Caco-2 (cell line): ENCODE data around the gene NRIP2. TPM values are rescaled to one million over a fixed set of nuclear protein-coding genes. Genes with fewer than 3 reads are reported as not detected.
A peak's percentile ranks its signal among the peaks of the same experiment; 100 is the strongest.
"Not testable (repeated sequence)": the region's sequence is repeated elsewhere in the genome, so short reads cannot be mapped to it uniquely, and the experiment has no call there.

Experiments used
- BruUV-seq: library from RNA; stranded (reverse); fragments of 400-500 nt; replicated peaks from 2 replicates; lab custom pipeline; 2021; lab: Mats Ljungman, UMichigan
- CTCF ChIA-PET: fragments of 300-600 bp; sonication (Branson Sonifier 250); formaldehyde crosslinking; loops from one replicate; lab custom pipeline; 2022; ENCODE audit warnings: antibody characterized with exemption; lab: Charles Lee
- POLR2A ChIA-PET: fragments of 300-600 bp; sonication (Branson Sonifier 250); formaldehyde crosslinking; loops from one replicate; lab custom pipeline; 2022; ENCODE audit warnings: antibody characterized with exemption; lab: Charles Lee
- DNase-seq, 2 experiments: peaks; one replicate each; pipeline versions ENCODE4 v3.0.0 to v3.0.0-alpha.2; 2020 to 2022
- H3K27me3 ChIP-seq: replicated peaks from 2 replicates; pipeline ENCODE4 v1.6.0; 2011; ENCODE audit warnings: low read length; ENCODE audit not compliant: control insufficient read depth, insufficient read depth
- H3K36me3 ChIP-seq: 2 replicates; pipeline ENCODE4 v1.5.1; 2011; ENCODE audit warnings: low read length; ENCODE audit not compliant: control insufficient read depth, insufficient read depth
- H3K4me1 ChIP-seq: fragments of 250-450 bp; sonication (Bioruptor Pico); 2 replicates; pipeline ENCODE4 v1.5.1; 2020; ENCODE audit warnings: mild to moderate bottlenecking
- H3K4me3 ChIP-seq: 2 replicates; pipeline ENCODE4 v1.5.1; 2011; ENCODE audit warnings: low read depth, mild to moderate bottlenecking, control low read depth, low read length
- H3K9me3 ChIP-seq: fragments of 250-450 bp; sonication (Bioruptor Pico); 2 replicates; pipeline ENCODE4 v1.5.1; 2020; ENCODE audit warnings: mild to moderate bottlenecking, moderate library complexity
- H3K27ac Mint-ChIP-seq: one replicate; pipeline ENCODE4 v1.8.0; 2022; ENCODE audit warnings: mixed read lengths; ENCODE audit not compliant: unreplicated experiment
- H3K27me3 Mint-ChIP-seq: one replicate; pipeline ENCODE4 v1.8.0; 2022; ENCODE audit warnings: mixed read lengths; ENCODE audit not compliant: insufficient read depth, unreplicated experiment
- H3K36me3 Mint-ChIP-seq: one replicate; pipeline ENCODE4 v1.8.0; 2022; ENCODE audit warnings: mild to moderate bottlenecking, mixed read lengths; ENCODE audit not compliant: insufficient read depth, unreplicated experiment
- H3K4me1 Mint-ChIP-seq: one replicate; pipeline ENCODE4 v1.8.0; 2022; ENCODE audit warnings: low read depth, mixed read lengths; ENCODE audit not compliant: unreplicated experiment
- H3K4me3 Mint-ChIP-seq: one replicate; pipeline ENCODE4 v1.8.0; 2022; ENCODE audit warnings: mild to moderate bottlenecking, moderate library complexity, mixed read lengths; ENCODE audit not compliant: unreplicated experiment
- H3K9me3 Mint-ChIP-seq: one replicate; pipeline ENCODE4 v1.8.0; 2022; ENCODE audit warnings: mixed read lengths; ENCODE audit not compliant: unreplicated experiment
- intact Hi-C: fragments of 100-400 bp; cut with micrococcal nuclease; formaldehyde crosslinking; loops from one replicate; pipeline ENCODE4 v1.10.0; 2022; ENCODE audit not compliant: unreplicated experiment
- total RNA-seq: library from RNA; stranded (reverse); gene quantifications from 2 replicates; pipeline ENCODE4 v1.2.3, GENCODE V29; 2022
- TF ChIP-seq, protein P1 (sequence below), 2 experiments: fragments of 200-600 bp in 1 of 2; IDR thresholded peaks; 1 replicate in 1 of 2; 2 replicates in 1 of 2; pipeline versions ENCODE4 v1.5.1 to v1.8.0; 2011 to 2022; ENCODE audit warnings: antibody characterized with exemption in 1 of 2, control low read depth in 1 of 2, inconsistent platforms in 1 of 2, low read depth in 1 of 2, low read length in 1 of 2, mild to moderate bottlenecking in 1 of 2, moderate library complexity in 1 of 2; ENCODE audit not compliant: insufficient read depth in 1 of 2, severe bottlenecking in 1 of 2, unreplicated experiment in 1 of 2

Gene NRIP2
- total RNA-seq, 1 experiment from 2014 or later, result not detected

- peak; percentile 60 to 61 for DNase-seq
- POLR2A ChIA-PET, result interaction anchor here (0.6 to 1.5 kb wide), 7 partner anchors 9 to 31 kb away, joined by 3 to 22 read pairs (median 5); partner anchors contain the start of gene TULP3
- H3K9me3 ChIP-seq, result no peaks in the 10 kb centered on the region
- no peaks in the 10 kb centered on the region for H3K27me3 ChIP-seq
- CTCF ChIA-PET, result interaction anchor here (0.6 to 1.8 kb wide), 12 partner anchors 9 to 516 kb away, joined by 3 to 14 read pairs (median 3); no protein-coding TSS in a partner anchor
- no TSS peak for BruUV-seq
- H3K9me3 Mint-ChIP-seq, result no peaks in the 10 kb centered on the region
- peaks cover 28% of the 10 kb centered on the region for H3K4me1 ChIP-seq
- TF ChIP-seq, protein P1, sequence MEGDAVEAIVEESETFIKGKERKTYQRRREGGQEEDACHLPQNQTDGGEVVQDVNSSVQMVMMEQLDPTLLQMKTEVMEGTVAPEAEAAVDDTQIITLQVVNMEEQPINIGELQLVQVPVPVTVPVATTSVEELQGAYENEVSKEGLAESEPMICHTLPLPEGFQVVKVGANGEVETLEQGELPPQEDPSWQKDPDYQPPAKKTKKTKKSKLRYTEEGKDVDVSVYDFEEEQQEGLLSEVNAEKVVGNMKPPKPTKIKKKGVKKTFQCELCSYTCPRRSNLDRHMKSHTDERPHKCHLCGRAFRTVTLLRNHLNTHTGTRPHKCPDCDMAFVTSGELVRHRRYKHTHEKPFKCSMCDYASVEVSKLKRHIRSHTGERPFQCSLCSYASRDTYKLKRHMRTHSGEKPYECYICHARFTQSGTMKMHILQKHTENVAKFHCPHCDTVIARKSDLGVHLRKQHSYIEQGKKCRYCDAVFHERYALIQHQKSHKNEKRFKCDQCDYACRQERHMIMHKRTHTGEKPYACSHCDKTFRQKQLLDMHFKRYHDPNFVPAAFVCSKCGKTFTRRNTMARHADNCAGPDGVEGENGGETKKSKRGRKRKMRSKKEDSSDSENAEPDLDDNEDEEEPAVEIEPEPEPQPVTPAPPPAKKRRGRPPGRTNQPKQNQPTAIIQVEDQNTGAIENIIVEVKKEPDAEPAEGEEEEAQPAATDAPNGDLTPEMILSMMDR (IDR thresholded peaks at IDR 0.05; ENCODE audit: insufficient read depth in 1 of 2, low read depth in 1 of 2, low read length in 1 of 2, severe bottlenecking in 1 of 2, unreplicated experiment in 1 of 2), result no peak
- intact Hi-C loops, result loop anchor here (1.0 to 2.0 kb wide), 4 partner anchors 9 to 64 kb away; partner anchors contain the start of genes ITFG2 and TULP3
- H3K36me3 Mint-ChIP-seq, result peaks cover 69% of the 10 kb centered on the region
- peak overlapping the region; percentile 75 for H3K4me3 Mint-ChIP-seq
- H3K4me3 ChIP-seq, result peak overlapping the region; percentile 96
- peak overlapping the region; percentile 99 for H3K27ac Mint-ChIP-seq
- no peaks in the 10 kb centered on the region for H3K27me3 Mint-ChIP-seq
- H3K4me1 Mint-ChIP-seq, result peaks cover 31% of the 10 kb centered on the region
- H3K36me3 ChIP-seq, result peaks cover 3% of the 10 kb centered on the region; the same call in 1 of the 2 replicates
These were observed 41.7 kb upstream of the NRIP2 start for GRCh38 chr12:2876431-2877046.

DNA sequence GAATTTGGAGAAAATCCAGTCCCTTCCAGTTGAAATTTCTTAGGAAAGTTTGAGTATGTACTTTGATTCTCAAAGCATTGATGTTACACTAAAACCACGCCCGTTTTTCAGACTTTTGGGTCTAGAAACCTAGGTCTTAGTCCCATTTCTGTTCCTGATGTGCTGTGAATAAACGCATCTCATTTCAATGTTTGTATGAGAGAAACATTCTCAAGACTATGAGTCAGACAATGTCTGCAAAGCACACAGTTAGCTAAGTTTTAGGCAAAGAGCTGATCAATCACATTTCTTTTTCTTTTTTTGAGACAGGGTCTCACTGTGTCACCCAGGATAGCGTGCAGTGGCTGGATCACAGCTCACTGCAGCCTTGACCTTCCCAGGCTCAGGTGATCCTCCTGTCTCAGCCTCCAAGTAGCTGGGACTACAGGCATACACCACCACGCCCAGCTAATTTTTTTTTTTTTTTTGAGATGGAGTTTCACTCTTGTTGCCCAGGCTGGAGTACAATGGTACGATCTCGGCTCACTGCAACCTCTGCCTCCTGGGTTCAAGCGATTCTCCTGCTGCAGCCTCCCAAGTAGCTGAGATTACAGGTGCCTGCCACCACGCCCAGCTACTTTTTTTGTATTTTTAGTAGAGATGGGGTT lies 34.3 kb upstream of the NRIP2 start:
- H3K27me3 ChIP-seq, H3K4me3 ChIP-seq, H3K27ac Mint-ChIP-seq, H3K4me3 Mint-ChIP-seq, CTCF ChIA-PET, H3K27me3 Mint-ChIP-seq, H3K4me1 ChIP-seq, H3K9me3 ChIP-seq, intact Hi-C loops, H3K9me3 Mint-ChIP-seq, H3K4me1 Mint-ChIP-seq, DNase-seq, BruUV-seq: not testable (repeated sequence)
- H3K36me3 ChIP-seq, result peaks cover 21% of the 10 kb centered on the region
- POLR2A ChIA-PET, result interaction anchor here (1.4 kb wide), 1 partner anchor 15 kb away, joined by 3 read pairs; no protein-coding TSS in a partner anchor
- peaks cover 100% of the 10 kb centered on the region for H3K36me3 Mint-ChIP-seq

DNA sequence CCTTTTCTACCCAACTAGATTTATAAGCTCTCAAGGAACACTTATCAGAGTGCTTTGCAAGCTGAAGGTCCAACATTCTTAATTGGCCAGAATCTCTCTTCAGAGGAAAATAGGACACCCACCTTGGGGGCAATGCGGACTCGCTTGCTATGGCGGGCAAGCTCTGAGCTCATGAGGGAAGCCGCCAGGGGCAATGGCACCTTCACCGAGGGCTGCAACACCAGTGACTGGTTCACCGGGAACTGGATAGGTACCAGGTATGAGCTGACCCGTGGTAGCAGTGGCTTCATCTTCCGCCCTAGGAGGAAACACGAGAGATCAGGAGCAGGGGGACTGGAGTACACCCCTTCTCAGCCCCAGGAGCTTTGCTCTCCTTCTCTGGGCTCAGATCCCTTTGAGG lies 29.4 kb upstream of the NRIP2 start:
- Mint-ChIP-seq H3K9me3 (no peaks in the 10 kb centered on the region), H3K4me1 (no peaks in the 10 kb centered on the region), H3K27me3 (no peaks in the 10 kb centered on the region), H3K36me3 (peaks cover 98% of the 10 kb centered on the region), H3K27ac (no peak overlapping the region), H3K4me3 (no peak overlapping the region)
- Histone ChIP-seq H3K9me3 (no peaks in the 10 kb centered on the region), H3K27me3 (no peaks in the 10 kb centered on the region), H3K4me1 (no peaks in the 10 kb centered on the region), H3K4me3 (no peak overlapping the region), H3K36me3 (peaks cover 19% of the 10 kb centered on the region)
- TF ChIP-seq, protein P1 (IDR thresholded peaks at IDR 0.05; ENCODE audit: insufficient read depth in 1 of 2, low read depth in 1 of 2, low read length in 1 of 2, severe bottlenecking in 1 of 2, unreplicated experiment in 1 of 2), result no peak
- POLR2A ChIA-PET, result no interaction called here
- no TSS peak for BruUV-seq
- DNase-seq, result no peak
- intact Hi-C loops, result no loop called here
- CTCF ChIA-PET, result no interaction called here

DNA sequence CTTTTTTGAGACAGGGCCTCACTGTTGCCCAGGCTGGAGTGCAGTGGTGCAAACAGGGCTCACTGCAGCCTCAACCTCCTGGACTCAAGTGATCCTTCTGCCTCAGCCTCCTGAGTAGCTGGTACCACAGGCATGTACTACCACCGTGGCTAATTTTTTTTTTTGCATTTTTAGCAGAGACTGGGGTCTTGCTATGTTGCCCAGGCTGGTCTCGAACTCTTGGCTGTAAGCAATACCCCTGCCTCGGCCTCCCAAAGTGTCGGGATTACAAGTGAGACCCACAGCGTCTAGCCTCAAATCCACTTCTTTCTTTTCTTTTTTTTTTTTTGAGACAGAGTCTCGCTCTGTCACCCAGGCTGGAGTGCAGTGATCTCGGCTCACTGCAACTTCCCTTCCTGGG lies 28.6 kb upstream of the NRIP2 start:
- H3K4me1 Mint-ChIP-seq, H3K4me1 ChIP-seq, H3K9me3 Mint-ChIP-seq, H3K4me3 ChIP-seq, intact Hi-C loops, H3K27me3 ChIP-seq, POLR2A ChIA-PET, H3K27ac Mint-ChIP-seq, H3K4me3 Mint-ChIP-seq, H3K9me3 ChIP-seq, DNase-seq, BruUV-seq, H3K27me3 Mint-ChIP-seq, CTCF ChIA-PET: not testable (repeated sequence)
- peaks cover 16% of the 10 kb centered on the region for H3K36me3 ChIP-seq
- peaks cover 96% of the 10 kb centered on the region for H3K36me3 Mint-ChIP-seq
